ENCODE results near the gene ARL6IP4. TPM values are rescaled to one million over a fixed set of nuclear protein-coding genes. Genes with fewer than 3 reads are reported as not detected.

The ARL6IP4 gene
- total and polyA plus RNA-seq, 10 of the 15 experiments (the other 5 are each of a cell fraction or from before 2014, with no cell fraction given) = 2.5 to 320 (median 188) TPM

DNA sequence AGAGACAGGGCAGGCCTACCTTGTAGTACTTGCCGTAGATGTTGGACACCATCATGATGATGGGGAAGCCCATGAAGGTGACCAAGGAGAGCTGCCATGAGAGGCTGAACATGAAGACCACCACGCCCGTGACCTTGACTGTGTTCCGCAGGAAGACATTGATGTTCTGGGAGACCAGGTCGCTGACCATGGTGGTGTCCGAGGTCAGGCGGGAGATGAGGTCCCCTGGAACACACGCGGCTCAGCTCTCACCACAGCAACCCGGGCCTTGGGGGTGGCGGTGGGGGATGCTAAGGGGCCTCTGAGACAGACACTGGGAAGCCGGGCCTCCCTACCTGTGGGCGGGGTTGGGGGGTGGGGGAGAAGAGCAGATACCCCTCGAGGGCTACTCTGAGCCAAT lies 31.9 kb upstream of the ARL6IP4 start:
- H3K27ac ChIP-seq (ENCODE audit: control insufficient read depth, insufficient read depth) = no peak overlapping the region
- RAD21 ChIA-PET (ENCODE audit: unreplicated experiment) = interaction anchor here (1.5 to 2.1 kb wide), 3 partner anchors 60 to 89 kb away, joined by 3 to 7 read pairs (median 4); no protein-coding TSS in a partner anchor
- H3K9ac ChIP-seq (ENCODE audit: control insufficient read depth, insufficient read depth, low read length) = no peak overlapping the region
- in situ Hi-C loops (cut with MboI) (no loop called here), intact Hi-C loops (cut with micrococcal nuclease; ENCODE audit: unreplicated experiment) (no loop called here)
- H3K27me3 ChIP-seq (replicated peaks in 1 of 2; ENCODE audit: control insufficient read depth in 2 of 2, insufficient read depth in 2 of 2, low read length in 1 of 2) = no peaks in the 10 kb centered on the region
- ATAC-seq = no peak
- 65% methylated on average over 14 of the region's 14 CpGs for WGBS (ENCODE audit: insufficient coverage, insufficient replicate concordance, low lambda C conversion rate, missing lambda C conversion rate)
- TF ChIP-seq, protein P1, sequence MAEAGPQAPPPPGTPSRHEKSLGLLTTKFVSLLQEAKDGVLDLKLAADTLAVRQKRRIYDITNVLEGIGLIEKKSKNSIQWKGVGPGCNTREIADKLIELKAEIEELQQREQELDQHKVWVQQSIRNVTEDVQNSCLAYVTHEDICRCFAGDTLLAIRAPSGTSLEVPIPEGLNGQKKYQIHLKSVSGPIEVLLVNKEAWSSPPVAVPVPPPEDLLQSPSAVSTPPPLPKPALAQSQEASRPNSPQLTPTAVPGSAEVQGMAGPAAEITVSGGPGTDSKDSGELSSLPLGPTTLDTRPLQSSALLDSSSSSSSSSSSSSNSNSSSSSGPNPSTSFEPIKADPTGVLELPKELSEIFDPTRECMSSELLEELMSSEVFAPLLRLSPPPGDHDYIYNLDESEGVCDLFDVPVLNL (IDR thresholded peaks at IDR 0.05; ENCODE audit: low read depth, low read length) = no peak
- TF ChIP-seq RCOR1 (conservative IDR thresholded peaks at IDR 0.05; ENCODE audit: low read depth, low read length) (no peak), SIN3A (IDR thresholded peaks at IDR 0.05; ENCODE audit: low read depth, low read length) (no peak)
- no peaks in the 10 kb centered on the region for H3K79me2 ChIP-seq (ENCODE audit: control insufficient read depth, insufficient read depth, low read length)
- no TSS peak for BruUV-seq (replicated peaks)
- H3K4me2 ChIP-seq (ENCODE audit: control insufficient read depth, insufficient read depth) = no peak overlapping the region
- peaks cover 33% of the 10 kb centered on the region for H3K4me1 ChIP-seq (ENCODE audit: control insufficient read depth, insufficient read depth, low read length)
- no peak overlapping the region for H3K4me3 ChIP-seq
- H3K9me3 ChIP-seq (replicated peaks; ENCODE audit: control insufficient read depth, insufficient read depth, low read length) = no peaks in the 10 kb centered on the region; the same call in 2 of the 3 replicates
- no peaks in the 10 kb centered on the region for H3K36me3 ChIP-seq (ENCODE audit: control insufficient read depth in 2 of 2, insufficient read depth in 2 of 2, low read length in 1 of 2)
- no peak for DNase-seq (ENCODE audit: low read depth, low spot score)
- no peak for FAIRE-seq
- CTCF ChIA-PET = interaction anchor here (1.1 to 9.1 kb wide), 3 partner anchors 68 to 155 kb away, joined by 3 to 127 read pairs (median 4); no protein-coding TSS in a partner anchor
- POLR2A ChIA-PET = interaction anchor here (0.5 kb wide), 1 partner anchor 148 kb away, joined by 5 read pairs; no protein-coding TSS in a partner anchor
- no peak overlapping the region for H2AFZ ChIP-seq (ENCODE audit: control insufficient read depth, low read depth, low read length)
- H4K20me1 ChIP-seq (ENCODE audit: control insufficient read depth, insufficient read depth) = no peaks in the 10 kb centered on the region
- SMC1A ChIA-PET (ENCODE audit: uncharacterized antibody, unreplicated experiment) = interaction anchor here (0.9 to 8.9 kb wide), 4 partner anchors 50 to 87 kb away, joined by 3 to 100 read pairs (median 4); partner anchors contain the start of gene VPS37B

DNA sequence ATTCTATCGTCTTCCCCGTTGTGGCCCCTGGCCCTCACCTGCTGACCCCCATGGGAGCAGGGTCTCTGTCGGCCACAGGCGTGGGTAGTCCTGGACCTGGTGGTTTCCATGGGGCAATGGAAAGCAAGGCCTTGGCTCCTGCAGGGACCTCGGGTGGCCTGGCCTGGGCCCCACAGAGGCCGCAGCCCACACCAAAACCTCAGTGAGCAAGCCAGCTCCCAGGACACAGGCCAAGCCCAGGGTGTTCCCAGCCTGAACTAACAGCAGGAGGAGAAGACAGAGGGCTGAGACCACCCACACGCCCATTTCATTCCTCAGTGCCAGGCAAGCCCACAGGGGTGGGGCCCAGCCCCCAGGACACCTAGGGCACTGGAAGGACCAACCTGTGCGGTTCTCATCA lies 31.1 kb upstream of the ARL6IP4 start:
- Histone ChIP-seq H3K4me1 (ENCODE audit: control insufficient read depth, insufficient read depth, low read length) (peaks cover 33% of the 10 kb centered on the region), H3K9ac (ENCODE audit: control insufficient read depth, insufficient read depth, low read length) (no peak overlapping the region), H3K27me3 (replicated peaks in 1 of 2; ENCODE audit: control insufficient read depth in 2 of 2, insufficient read depth in 2 of 2, low read length in 1 of 2) (no peaks in the 10 kb centered on the region), H2AFZ (ENCODE audit: control insufficient read depth, low read depth, low read length) (no peak overlapping the region), H4K20me1 (ENCODE audit: control insufficient read depth, insufficient read depth) (no peaks in the 10 kb centered on the region), H3K27ac (ENCODE audit: control insufficient read depth, insufficient read depth) (no peak overlapping the region), H3K4me2 (ENCODE audit: control insufficient read depth, insufficient read depth) (no peak overlapping the region), H3K79me2 (ENCODE audit: control insufficient read depth, insufficient read depth, low read length) (no peaks in the 10 kb centered on the region), H3K36me3 (ENCODE audit: control insufficient read depth in 2 of 2, insufficient read depth in 2 of 2, low read length in 1 of 2) (no peaks in the 10 kb centered on the region), H3K4me3 (no peak overlapping the region), H3K9me3 (replicated peaks; ENCODE audit: control insufficient read depth, insufficient read depth, low read length) (no peaks in the 10 kb centered on the region; the same call in 2 of the 3 replicates)
- FAIRE-seq (no peak), DNase-seq (ENCODE audit: low read depth, low spot score) (no peak), ATAC-seq (no peak)
- ChIA-PET CTCF (interaction anchor here (0.5 to 9.1 kb wide), 3 partner anchors 91 to 156 kb away, joined by 3 to 127 read pairs (median 4); no protein-coding TSS in a partner anchor), SMC1A (ENCODE audit: uncharacterized antibody, unreplicated experiment) (interaction anchor here (0.9 to 8.9 kb wide), 7 partner anchors 11 to 155 kb away, joined by 3 to 100 read pairs (median 4); partner anchors contain the start of gene VPS37B), RAD21 (ENCODE audit: unreplicated experiment) (interaction anchor here (0.8 to 2.1 kb wide), 4 partner anchors 61 to 90 kb away, joined by 3 to 7 read pairs (median 4); no protein-coding TSS in a partner anchor), POLR2A (no interaction called here)
- intact Hi-C loops (cut with micrococcal nuclease; ENCODE audit: unreplicated experiment) = no loop called here
- in situ Hi-C loops (cut with MboI) = no loop called here
- 76% methylated on average over 8 of the region's 8 CpGs for WGBS (ENCODE audit: insufficient coverage, insufficient replicate concordance, low lambda C conversion rate, missing lambda C conversion rate)
- TF ChIP-seq STAT1 (conservative IDR thresholded peaks at IDR 0.05) = no peak
- TF ChIP-seq NBN (IDR thresholded peaks at IDR 0.05) = no peak
- TF ChIP-seq, protein P2, sequence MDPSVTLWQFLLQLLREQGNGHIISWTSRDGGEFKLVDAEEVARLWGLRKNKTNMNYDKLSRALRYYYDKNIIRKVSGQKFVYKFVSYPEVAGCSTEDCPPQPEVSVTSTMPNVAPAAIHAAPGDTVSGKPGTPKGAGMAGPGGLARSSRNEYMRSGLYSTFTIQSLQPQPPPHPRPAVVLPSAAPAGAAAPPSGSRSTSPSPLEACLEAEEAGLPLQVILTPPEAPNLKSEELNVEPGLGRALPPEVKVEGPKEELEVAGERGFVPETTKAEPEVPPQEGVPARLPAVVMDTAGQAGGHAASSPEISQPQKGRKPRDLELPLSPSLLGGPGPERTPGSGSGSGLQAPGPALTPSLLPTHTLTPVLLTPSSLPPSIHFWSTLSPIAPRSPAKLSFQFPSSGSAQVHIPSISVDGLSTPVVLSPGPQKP (IDR thresholded peaks at IDR 0.05; ENCODE audit: low read depth, low read length) = no peak
- TF ChIP-seq MTA2 (IDR thresholded peaks at IDR 0.05; ENCODE audit: low read depth) = no peak
- TF ChIP-seq YBX1 (IDR thresholded peaks at IDR 0.05) = no peak
- no peak for TF ChIP-seq ASH2L (IDR thresholded peaks at IDR 0.05; ENCODE audit: borderline replicate concordance, low read depth)
- TF ChIP-seq, protein P3, sequence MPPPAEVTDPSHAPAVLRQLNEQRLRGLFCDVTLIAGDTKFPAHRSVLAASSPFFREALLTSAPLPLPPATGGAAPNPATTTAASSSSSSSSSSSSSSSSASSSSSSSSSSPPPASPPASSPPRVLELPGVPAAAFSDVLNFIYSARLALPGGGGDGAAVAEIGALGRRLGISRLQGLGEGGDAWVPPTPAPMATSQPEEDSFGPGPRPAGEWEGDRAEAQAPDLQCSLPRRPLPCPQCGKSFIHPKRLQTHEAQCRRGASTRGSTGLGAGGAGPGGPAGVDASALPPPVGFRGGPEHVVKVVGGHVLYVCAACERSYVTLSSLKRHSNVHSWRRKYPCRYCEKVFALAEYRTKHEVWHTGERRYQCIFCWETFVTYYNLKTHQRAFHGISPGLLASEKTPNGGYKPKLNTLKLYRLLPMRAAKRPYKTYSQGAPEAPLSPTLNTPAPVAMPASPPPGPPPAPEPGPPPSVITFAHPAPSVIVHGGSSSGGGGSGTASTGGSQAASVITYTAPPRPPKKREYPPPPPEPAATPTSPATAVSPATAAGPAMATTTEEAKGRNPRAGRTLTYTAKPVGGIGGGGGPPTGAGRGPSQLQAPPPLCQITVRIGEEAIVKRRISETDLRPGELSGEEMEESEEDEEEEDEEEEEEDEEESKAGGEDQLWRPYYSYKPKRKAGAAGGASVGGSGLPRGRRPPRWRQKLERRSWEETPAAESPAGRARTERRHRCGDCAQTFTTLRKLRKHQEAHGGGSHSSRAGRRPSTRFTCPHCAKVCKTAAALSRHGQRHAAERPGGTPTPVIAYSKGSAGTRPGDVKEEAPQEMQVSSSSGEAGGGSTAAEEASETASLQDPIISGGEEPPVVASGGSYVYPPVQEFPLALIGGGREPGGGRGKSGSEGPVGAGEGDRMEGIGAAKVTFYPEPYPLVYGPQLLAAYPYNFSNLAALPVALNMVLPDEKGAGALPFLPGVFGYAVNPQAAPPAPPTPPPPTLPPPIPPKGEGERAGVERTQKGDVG (CRISPR knock-in tag; IDR thresholded peaks at IDR 0.05) = no peak
- no peak for TF ChIP-seq MEF2A (IDR thresholded peaks at IDR 0.05; ENCODE audit: insufficient read depth, low read depth, low read length)
- TF ChIP-seq ZZZ3 (IDR thresholded peaks at IDR 0.05; ENCODE audit: control insufficient read depth, insufficient read length, low read depth) = no peak
- BruUV-seq (replicated peaks) = no TSS peak

All from GM12878 (cell line).